Upper lobe of right lung (tissue), 1 donor: Measurements from ENCODE around the gene TYW1B. TPM values are rescaled to one million over a fixed set of nuclear protein-coding genes. Genes with fewer than 3 reads are reported as not detected.
"Not testable (repeated sequence)": the region's sequence is repeated elsewhere in the genome, so short reads cannot be mapped to it uniquely, and the experiment has no call there.

Experiments
- ATAC-seq: fragments of 200-7000 bp; cut with Tn5 transposase; one replicate; pipeline ENCODE4 v1.9.1; 2020; ENCODE audit warnings: mild to moderate bottlenecking, moderate library complexity
- DNase-seq: peaks from one replicate; pipeline ENCODE4 v3.0.0-alpha.2; 2020
- H3K27ac ChIP-seq: fragments of 200-600 bp; one replicate; pipeline ENCODE4 v1.8.0; 2022
- H3K27me3 ChIP-seq: fragments of 200-600 bp; one replicate; pipeline ENCODE4 v1.8.0; 2022; ENCODE audit warnings: mild to moderate bottlenecking
- H3K36me3 ChIP-seq: fragments of 200-600 bp; one replicate; pipeline ENCODE4 v1.8.0; 2022
- H3K4me1 ChIP-seq: fragments of 200-600 bp; one replicate; pipeline ENCODE4 v1.8.0; 2022
- H3K4me3 ChIP-seq: fragments of 200-600 bp; one replicate; pipeline ENCODE4 v1.8.0; 2022; ENCODE audit warnings: mild to moderate bottlenecking
- H3K9me3 ChIP-seq: fragments of 200-600 bp; one replicate; pipeline ENCODE4 v1.8.0; 2022
- intact Hi-C: fragments of 100-400 bp; cut with DNase I; formaldehyde crosslinking; loops from one replicate; pipeline ENCODE4 v1.11.0; 2022
- microRNA-seq: library from miRNA; unstranded; fragments of <30 nt; microRNA quantifications from one replicate; pipeline ENCODE4 v1.2.0, GENCODE V29; 2020; ENCODE audit warnings: borderline microRNAs expressed
- total RNA-seq: library from RNA; stranded (reverse); fragmentation: NEBNext Ultra II Directional; extraction: Animal tissue kit (Norgen Biotek cat#: 25700); gene quantifications from one replicate; pipeline ENCODE4 v1.2.1, GENCODE V29; 2021
- TF ChIP-seq, protein P1 (sequence below): fragments of 200-600 bp; IDR thresholded peaks from one replicate; pipeline ENCODE4 v1.8.0; 2022; ENCODE audit warnings: antibody characterized with exemption
- donor health status: DM: no; HTN: yes; CAD: no; lungs with severe emphysema.

TYW1B gene
- total RNA-seq, 1 donor from 2014 or later = 6.7 TPM

DNA sequence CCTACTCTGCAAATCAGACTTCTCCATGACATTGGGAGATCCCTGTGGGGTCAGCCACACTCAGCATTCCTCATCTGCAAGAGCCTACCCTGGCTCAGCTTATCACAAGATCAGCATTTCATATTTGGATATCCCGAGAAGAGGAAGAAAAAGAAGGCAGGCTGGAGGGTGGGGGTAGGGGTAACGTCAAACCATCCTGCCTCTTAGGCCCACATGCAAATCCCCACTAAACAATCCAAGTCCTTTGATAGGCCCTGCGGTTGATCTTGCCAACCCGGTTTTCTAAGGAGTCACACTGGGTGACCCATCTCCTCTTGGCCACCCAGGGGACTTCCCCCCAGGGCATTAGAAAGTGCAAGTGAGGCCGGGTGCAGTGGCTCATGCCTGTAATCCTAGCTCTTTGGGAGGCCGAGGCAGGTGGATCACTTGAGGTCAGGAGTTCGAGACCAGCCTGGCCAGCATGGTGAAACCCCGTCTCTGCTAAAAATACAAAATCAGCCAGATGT, 287.8 kb downstream of the TYW1B start:
- intact Hi-C loops = no loop called here

DNA sequence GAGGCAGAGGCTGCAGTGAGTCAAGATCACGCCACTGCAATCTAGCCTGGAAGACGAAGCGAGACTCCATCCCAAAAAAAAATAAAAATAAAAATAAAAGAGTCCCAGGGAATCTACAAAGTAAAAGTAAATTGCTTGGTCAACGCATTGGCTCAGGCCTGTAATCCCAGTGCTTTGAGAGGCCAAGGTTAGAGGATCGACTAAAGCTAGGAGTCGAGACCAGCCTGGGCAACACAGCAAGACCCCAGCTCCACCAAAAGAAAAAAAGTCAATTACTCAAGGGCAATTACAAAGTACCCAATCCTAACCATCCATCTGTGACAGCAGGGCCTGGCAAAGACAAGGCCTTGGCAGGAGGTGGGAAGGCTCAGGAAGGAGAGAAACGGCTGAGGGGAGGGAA, 288.3 kb downstream of the TYW1B start:
- H3K27me3 ChIP-seq = no peaks in the 10 kb centered on the region
- no peaks in the 10 kb centered on the region for H3K4me1 ChIP-seq
- intact Hi-C loops = no loop called here
- no peak for ATAC-seq
- H3K4me3 ChIP-seq = no peak overlapping the region
- no peak for DNase-seq
- no peaks in the 10 kb centered on the region for H3K36me3 ChIP-seq
- no peak overlapping the region for H3K27ac ChIP-seq
- no peaks in the 10 kb centered on the region for H3K9me3 ChIP-seq
- TF ChIP-seq, protein P1, sequence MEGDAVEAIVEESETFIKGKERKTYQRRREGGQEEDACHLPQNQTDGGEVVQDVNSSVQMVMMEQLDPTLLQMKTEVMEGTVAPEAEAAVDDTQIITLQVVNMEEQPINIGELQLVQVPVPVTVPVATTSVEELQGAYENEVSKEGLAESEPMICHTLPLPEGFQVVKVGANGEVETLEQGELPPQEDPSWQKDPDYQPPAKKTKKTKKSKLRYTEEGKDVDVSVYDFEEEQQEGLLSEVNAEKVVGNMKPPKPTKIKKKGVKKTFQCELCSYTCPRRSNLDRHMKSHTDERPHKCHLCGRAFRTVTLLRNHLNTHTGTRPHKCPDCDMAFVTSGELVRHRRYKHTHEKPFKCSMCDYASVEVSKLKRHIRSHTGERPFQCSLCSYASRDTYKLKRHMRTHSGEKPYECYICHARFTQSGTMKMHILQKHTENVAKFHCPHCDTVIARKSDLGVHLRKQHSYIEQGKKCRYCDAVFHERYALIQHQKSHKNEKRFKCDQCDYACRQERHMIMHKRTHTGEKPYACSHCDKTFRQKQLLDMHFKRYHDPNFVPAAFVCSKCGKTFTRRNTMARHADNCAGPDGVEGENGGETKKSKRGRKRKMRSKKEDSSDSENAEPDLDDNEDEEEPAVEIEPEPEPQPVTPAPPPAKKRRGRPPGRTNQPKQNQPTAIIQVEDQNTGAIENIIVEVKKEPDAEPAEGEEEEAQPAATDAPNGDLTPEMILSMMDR = no peak

More for the DNA sequence above, 287.8 kb downstream of the TYW1B start:
- no peak for DNase-seq
- Histone ChIP-seq H3K27me3 (no peaks in the 10 kb centered on the region), H3K36me3 (no peaks in the 10 kb centered on the region), H3K4me3 (no peak overlapping the region), H3K4me1 (no peaks in the 10 kb centered on the region), H3K27ac (no peak overlapping the region), H3K9me3 (no peaks in the 10 kb centered on the region)
- ATAC-seq = no peak
- TF ChIP-seq, protein P1 = no peak

DNA sequence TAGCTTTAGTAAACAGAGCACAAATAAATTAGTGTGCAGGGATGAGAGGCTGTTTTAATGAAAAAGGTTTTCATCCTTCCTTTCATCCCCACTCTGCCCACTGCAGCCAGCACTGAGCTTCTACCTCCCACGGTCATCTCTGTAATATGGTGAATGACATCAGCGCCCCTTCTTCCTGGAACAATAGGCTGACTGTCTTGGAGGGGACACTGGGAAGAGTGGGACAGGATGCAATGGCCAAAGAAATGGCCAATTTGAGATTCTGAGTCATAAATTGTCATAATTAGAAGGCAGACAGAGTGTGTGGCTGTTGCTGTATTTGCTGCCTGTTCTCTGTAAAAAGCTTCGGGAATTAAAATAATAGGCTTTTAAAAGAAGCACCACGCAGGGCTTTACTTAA, 289.1 kb downstream of the TYW1B start:
- intact Hi-C loops = no loop called here
- H3K4me1 ChIP-seq = no peaks in the 10 kb centered on the region
- TF ChIP-seq, protein P1 = no peak
- no peaks in the 10 kb centered on the region for H3K9me3 ChIP-seq
- no peak for DNase-seq
- H3K4me3 ChIP-seq = no peak overlapping the region
- H3K27ac ChIP-seq = no peak overlapping the region
- no peaks in the 10 kb centered on the region for H3K27me3 ChIP-seq
- no peak for ATAC-seq
- no peaks in the 10 kb centered on the region for H3K36me3 ChIP-seq

DNA sequence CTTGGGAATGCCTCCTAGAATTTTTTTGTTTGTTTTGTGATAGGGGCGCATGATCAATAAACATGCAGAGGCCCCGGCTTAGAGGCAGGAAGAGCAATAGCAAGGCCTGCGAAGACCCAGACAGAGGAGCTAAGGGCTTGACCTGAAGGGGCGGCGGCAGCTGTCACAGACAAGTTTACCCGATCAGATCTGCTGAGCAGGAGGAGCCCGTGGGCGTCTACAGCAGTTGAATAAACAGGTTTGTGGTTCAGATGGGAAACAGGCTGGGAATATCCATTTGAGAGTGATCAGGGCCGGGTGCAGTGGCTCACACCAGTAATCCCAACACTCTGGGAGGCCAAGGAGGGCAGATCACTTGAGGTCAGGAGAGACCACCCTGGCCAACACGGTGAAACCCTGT, 289.9 kb downstream of the TYW1B start:
- Histone ChIP-seq H3K27ac (no peak overlapping the region), H3K4me1 (no peaks in the 10 kb centered on the region), H3K9me3 (no peaks in the 10 kb centered on the region), H3K36me3 (no peaks in the 10 kb centered on the region), H3K27me3 (no peaks in the 10 kb centered on the region), H3K4me3 (no peak overlapping the region)
- intact Hi-C loops = no loop called here
- ATAC-seq = no peak
- no peak for DNase-seq
- TF ChIP-seq, protein P1 = no peak

DNA sequence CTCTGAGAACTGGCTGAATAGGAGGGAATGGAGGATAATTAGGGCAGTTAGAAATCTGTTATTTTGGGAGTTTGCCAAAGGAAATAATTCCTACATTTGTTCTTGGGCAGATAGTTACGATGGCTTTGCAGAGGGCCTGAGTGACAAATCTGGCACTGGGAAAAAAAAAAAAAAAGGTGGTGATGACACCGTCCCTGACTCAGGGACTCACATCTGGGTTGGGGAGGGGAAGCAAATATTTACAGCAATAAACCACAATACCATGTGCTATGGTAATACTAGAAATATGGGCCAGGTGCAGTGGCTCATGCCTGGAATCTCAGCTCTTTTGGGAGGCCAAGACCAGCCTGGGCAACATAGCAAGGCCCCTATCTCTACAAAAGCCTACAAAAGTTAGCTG, 292.0 kb downstream of the TYW1B start:
- H3K4me1 ChIP-seq, ATAC-seq, DNase-seq, H3K36me3 ChIP-seq, H3K4me3 ChIP-seq, H3K27me3 ChIP-seq, H3K9me3 ChIP-seq, H3K27ac ChIP-seq, intact Hi-C loops: not testable (repeated sequence)

DNA sequence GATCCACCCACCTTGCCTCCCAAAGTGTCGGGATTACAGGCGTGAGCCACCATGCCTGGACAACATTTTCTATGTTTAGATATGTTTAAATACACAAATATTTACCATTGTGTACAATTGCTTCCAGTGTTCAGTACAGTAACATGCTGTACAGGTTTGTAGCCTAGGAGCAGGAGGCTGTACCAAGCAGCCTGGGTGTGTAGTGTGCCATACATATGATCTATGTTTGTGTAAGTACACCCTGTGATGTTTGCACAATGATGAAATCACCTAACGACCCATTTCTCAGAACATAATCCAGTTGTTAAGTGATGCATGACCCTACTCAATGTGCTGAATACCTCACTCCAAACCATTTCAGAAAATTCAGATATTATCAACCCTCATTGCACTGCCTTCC, 297.0 kb downstream of the TYW1B start:
- intact Hi-C loops, H3K4me3 ChIP-seq, H3K9me3 ChIP-seq, H3K27me3 ChIP-seq, H3K4me1 ChIP-seq, H3K27ac ChIP-seq, ATAC-seq, H3K36me3 ChIP-seq, DNase-seq: not testable (repeated sequence)

Small RNA genes lying within 50 kb of the gene (microRNA-seq; reads per million reads assigned to microRNA genes)
- not detected for gene MIR4650-2

Other genes starting within 250 kb of the TYW1B start
- 39.4 TPM for gene POM121, start 96.9 kb upstream of the TYW1B start, total RNA-seq
- not detected for gene TRIM74, start 141.3 kb upstream of the TYW1B start, total RNA-seq
- gene SPDYE8, start 201.6 kb upstream of the TYW1B start, total RNA-seq = not detected
- not detected for gene SPDYE11, start 229.7 kb upstream of the TYW1B start, total RNA-seq